ENCODE data around the gene MACROD2.

The MACROD2 gene

GRCh38 chr20:15220009-15220656 is 1224.8 kb downstream of the MACROD2 start:
- DNase-seq (ENCODE audit: low read depth in 3 of 3) = no peak

- DNase-seq (ENCODE audit: low read depth in 3 of 3) = no peak
Measured at GRCh38 chr20:15220778-15221565, 1225.7 kb downstream of the MACROD2 start.

GRCh38 chr20:15222502-15223330 is 1227.4 kb downstream of the MACROD2 start:
- DNase-seq (ENCODE audit: low read depth in 3 of 3) = no peak

DNA sequence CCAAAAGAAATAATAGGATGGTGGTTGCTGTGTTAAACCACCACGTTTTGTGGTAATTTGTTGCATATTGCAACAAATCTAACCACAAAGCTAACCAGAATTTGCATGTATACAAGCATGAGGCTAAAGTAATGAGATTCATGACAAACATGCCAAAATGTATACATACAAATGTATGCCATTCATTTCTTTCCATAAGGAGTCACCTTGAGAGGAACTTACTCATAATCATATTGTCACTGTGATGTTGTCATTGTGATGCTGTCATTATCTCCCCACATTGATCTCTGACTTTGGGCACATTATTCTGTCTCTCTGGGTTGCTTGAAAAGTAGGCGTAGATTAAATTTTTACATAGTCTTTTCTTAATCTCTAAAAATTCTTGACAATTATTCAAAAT is 1228.9 kb downstream of the MACROD2 start:
- DNase-seq (ENCODE audit: low read depth in 3 of 3) = no peak

- DNase-seq (ENCODE audit: low read depth in 3 of 3) = no peak
Measured at GRCh38 chr20:15227102-15227501, 1231.8 kb downstream of the MACROD2 start.

DNA sequence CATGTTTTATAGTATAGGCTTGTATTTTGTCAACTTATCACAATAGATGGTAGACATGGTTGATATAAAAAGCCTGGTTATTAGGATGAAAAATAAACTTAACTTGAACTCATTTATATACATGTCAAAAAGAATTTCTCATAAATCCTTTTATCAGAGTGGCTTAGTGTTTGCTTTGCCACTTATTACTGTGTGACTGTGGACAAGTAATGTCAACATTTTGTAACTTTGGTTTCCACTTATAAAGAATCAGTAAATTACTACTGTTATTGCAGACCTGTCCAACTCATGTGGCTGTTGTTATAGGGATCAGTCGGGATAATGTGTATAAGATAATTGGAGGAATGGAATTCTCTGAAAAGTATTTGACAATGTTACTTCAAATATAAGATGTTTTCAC is 1236.9 kb downstream of the MACROD2 start:
- DNase-seq (ENCODE audit: low read depth in 3 of 3) = no peak

DNA sequence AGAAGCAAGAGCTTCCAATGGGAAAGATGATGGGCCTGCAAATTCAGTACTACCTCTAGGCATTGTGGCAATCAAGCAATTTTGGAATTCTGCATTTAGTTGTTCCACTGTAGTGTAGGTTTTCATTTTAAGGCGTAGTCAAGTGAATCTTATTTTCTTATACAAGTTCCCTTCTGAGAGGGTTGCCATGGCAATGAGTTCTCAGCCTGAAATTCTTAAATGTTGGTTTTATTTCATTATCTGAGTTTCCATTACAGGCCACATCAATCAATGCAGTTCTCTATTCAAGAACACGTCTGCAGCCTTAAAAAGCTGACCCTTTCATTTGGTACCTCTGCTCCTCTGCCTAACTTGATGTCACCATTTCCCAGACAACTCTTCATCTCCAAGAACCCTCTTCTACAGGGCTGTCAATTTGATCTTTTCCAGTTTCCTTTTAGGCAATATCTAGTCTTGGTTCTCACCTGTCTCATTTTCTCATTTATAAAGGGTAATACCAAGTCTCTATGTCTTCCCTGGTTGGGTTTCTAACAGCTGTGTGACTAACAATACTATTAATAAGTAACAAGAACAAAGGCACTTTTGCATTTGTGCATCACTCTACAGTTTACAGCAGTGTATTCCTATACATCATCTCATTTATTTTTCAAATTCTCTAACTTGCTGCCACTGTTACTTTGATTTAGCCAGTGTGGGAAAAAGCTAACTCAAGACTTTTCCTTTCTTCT is 1240.3 kb downstream of the MACROD2 start:
- no peak for DNase-seq (ENCODE audit: low read depth in 3 of 3)

GRCh38 chr20:15236812-15237211 is 1241.5 kb downstream of the MACROD2 start:
- DNase-seq (ENCODE audit: low read depth in 3 of 3) = no peak

DNA sequence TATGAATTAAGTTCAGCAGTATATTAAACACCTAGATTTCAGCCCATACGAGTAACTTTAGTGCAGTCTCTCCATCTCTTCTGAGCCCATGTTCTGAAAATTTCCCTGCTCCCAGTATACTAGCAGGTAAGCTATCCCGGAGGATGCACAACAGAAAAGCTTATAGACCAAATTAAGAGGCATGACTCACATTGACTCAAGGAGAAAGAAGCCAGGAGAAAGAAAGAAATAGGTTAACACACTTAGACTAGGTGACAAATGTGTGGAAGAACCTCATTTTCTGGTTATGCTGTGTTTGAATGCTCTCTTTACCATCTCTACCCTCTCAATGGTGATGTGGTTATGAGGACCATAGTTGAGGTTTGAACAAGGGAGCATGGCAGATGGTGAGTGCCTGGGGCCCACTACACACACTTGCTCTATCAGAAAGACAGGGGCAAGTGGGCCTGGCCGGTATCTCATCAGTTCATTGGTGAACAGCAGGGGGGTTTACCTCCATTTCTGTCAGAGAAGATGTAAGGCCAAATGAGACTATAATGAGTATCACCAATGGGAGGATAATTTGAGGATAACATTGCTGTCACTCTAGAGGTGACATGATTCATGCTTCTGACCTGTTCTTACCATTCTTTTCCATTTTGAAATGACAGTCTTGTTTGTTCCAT is 1244.4 kb downstream of the MACROD2 start:
- DNase-seq (ENCODE audit: low read depth in 3 of 3) = no peak

DNA sequence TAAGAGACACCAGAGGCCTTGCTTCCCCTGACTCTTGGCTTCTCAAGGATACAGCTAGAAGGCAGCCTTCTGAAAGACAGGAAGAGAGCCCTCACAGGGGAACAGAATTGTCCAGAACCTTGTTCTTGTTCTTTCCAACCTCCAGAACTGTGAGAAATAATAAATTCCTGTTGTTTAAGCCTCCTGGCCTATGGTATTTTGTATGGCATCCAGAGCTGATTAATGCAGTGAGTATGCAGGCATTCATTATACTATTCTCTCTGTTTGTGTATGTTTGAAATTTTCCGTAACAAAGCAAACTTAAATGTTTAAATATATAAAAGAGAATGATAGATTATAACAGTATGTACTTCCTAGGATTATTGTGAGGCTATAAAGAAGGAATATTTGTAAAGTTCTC is 1245.5 kb downstream of the MACROD2 start:
- no peak for DNase-seq (ENCODE audit: low read depth in 3 of 3)

GRCh38 chr20:15241681-15242080 is 1246.4 kb downstream of the MACROD2 start:
- no peak for DNase-seq (ENCODE audit: low read depth in 3 of 3)

DNA sequence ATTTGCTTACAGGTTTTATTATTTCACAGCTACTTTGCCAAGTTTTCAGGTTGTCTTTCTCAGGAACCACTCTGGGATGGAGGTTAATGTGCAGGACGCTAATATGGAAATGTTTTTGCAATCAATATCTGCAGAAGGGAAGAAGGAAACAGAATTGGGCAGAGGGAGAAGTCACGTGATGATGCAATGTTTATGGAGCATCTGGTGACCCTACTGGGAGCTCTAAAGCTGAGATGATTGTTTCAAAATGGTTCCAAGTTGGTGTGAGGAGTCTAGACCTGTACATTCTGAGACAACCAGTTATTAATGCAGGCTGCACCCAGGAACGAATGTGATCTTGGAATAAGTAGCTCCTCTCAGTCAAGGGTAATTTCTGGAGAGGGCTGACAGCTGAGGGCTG is 1247.5 kb downstream of the MACROD2 start:
- no peak for DNase-seq (ENCODE audit: low read depth in 3 of 3)

DNA sequence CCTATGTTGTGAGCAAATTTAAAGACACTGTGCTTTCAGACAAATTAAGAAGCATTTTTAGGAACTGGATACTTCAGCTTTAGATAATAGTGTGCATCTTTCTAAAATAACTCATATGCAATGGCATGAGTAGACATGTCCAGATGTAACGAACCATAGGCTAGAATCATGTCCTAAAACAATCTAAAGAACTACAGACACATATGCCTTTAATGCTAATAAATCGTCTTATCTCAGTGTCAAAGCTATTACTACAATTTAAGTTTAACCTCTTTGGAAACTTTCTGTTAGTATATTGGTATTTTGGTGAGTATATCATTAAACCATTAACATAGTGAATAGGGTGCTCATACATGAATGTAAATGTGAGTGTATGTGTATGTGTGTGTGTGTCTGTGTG is 1250.6 kb downstream of the MACROD2 start:
- no peak for DNase-seq (ENCODE audit: low read depth in 3 of 3)

- no peak for DNase-seq (ENCODE audit: low read depth in 3 of 3)
Measured at GRCh38 chr20:15248618-15249395, 1253.5 kb downstream of the MACROD2 start.

DNA sequence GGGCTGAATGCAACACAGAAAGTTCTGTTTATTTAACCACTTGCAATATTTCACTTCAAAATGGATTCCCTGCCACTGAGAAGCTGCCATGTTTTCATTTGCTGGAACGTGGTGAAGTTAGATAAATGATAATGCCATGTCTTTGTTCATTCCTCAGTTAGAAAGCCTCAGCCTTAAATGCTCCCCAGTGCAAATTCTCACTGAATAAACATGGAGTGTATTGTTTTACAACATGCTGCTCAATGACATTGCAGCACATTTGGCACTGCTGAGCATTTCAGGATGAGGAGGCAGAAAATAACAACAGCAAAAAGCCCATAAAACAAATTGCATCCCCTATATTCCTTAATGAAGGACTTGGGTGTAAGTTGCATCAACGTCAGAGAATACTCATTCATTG is 1255.9 kb downstream of the MACROD2 start:
- DNase-seq (ENCODE audit: low read depth in 3 of 3) = no peak

DNA sequence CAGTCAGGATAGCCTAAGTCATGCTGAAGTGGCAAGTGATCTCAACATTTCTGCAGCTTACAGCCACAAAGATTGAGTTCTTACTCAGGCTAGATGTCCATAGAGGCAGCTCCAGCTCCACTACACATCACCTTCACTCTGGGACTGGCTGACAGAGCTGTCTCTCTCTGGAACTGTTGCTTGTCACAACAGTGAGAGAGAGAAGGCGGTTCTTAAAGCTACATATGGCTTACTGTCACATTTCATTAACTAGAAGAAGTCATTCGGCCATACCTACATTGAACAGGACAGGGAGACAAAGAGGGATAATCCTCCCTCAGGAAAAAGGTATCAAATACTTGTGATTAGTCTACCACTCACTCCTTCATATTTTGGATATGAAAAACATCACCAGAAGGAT is 1257.0 kb downstream of the MACROD2 start:
- DNase-seq (ENCODE audit: low read depth in 3 of 3) = no peak

- DNase-seq (ENCODE audit: low read depth in 3 of 3) = no peak
Measured at GRCh38 chr20:15253431-15253830, 1258.1 kb downstream of the MACROD2 start.

DNA sequence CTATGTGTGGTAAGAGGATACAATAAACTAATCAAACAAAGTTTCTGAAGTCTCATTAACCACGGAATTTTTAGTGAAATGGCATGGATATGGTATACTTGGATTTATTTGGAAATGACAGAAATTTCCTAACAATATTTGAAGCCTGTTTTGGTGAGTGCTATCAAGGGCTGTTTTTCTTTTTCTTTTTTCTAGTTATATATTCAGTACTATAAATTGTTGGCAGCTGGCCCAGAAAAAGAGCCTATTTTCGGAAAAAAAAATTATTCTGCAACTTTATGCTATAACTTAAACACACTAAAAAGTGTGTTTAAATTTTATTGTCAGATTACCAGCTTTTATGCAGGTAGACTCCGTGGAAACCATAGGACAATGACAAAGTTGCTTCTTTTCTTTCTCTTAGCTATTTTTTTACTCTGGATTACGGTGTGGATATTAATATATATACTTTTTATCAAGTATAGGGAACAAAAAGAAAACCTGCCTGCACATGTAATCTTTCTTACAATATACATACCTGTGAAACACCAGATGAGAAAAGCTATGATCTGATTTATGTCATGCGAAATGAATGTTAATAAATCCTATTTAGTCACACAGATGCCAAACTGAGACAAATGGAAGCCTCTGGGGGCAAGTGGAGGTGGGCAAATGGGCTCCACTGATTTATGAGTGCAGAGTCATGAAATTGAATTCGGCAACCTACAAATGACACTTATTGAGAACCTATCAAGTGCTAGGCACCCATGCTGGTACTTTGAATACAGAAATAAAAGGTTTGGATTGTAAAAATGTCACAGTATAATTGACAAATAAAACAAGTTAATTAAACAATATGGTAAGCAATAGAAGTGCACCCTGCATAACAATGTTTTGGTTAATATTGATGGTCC is 1261.6 kb downstream of the MACROD2 start:
- no peak for DNase-seq (ENCODE audit: low read depth in 3 of 3)

GRCh38 chr20:15257569-15257870 is 1262.2 kb downstream of the MACROD2 start:
- no peak for DNase-seq (ENCODE audit: low read depth in 3 of 3)

All from stimulated activated CD4-positive, alpha-beta T cell treated with anti-CD3 and anti-CD28 coated beads, TNF-alpha, amount 100 ng/mL, for 48 hours (primary cell).